Measurements from ENCODE around the gene WSCD2.

DNA sequence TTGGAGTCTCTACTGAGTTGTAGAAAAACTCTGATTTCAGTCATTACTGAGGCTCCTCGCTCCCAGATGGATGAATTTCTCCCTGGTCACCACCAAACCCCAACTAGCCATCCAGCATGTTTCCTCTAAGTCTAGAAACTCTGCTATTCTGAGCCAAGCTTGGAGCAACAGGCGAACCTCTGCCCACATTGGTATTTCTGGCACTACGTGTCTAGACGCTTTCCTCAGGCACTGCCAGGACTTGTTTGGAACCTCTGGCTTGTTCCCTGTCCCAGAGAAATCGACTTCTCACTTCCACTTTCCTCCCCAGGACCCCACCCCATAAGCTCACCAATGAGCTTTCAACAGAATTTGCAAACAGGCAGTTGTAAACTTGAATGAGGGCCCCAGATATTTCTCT lies 27.6 kb downstream of the WSCD2 start:
- TF ChIP-seq POLR2A (IDR thresholded peaks at IDR 0.05) (no peak), POLR2AphosphoS5 (IDR thresholded peaks at IDR 0.05) (no peak), EP300 (IDR thresholded peaks at IDR 0.05) (no peak)
- TF ChIP-seq, protein P1, sequence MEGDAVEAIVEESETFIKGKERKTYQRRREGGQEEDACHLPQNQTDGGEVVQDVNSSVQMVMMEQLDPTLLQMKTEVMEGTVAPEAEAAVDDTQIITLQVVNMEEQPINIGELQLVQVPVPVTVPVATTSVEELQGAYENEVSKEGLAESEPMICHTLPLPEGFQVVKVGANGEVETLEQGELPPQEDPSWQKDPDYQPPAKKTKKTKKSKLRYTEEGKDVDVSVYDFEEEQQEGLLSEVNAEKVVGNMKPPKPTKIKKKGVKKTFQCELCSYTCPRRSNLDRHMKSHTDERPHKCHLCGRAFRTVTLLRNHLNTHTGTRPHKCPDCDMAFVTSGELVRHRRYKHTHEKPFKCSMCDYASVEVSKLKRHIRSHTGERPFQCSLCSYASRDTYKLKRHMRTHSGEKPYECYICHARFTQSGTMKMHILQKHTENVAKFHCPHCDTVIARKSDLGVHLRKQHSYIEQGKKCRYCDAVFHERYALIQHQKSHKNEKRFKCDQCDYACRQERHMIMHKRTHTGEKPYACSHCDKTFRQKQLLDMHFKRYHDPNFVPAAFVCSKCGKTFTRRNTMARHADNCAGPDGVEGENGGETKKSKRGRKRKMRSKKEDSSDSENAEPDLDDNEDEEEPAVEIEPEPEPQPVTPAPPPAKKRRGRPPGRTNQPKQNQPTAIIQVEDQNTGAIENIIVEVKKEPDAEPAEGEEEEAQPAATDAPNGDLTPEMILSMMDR (IDR thresholded peaks at IDR 0.05), result no peak
